MM.1S (cell line): ENCODE results near the gene MFSD6.

Source experiments
- DNase-seq: peaks from one replicate; pipeline ENCODE4 v3.0.0-alpha.2; 2015
- H2AFZ ChIP-seq: fragments of 300-600 bp; sonication (generic); 2 replicates; pipeline ENCODE4 v1.6.0; 2016; ENCODE audit warnings: antibody characterized with exemption, low read length
- H3F3A ChIP-seq: fragments of 300-600 bp; sonication (generic); 2 replicates; pipeline ENCODE4 v1.6.1; 2016; ENCODE audit warnings: mild to moderate bottlenecking, antibody characterized with exemption, low read length, moderate library complexity, mixed read lengths; ENCODE audit not compliant: insufficient read depth
- H3K27ac ChIP-seq: fragments of 300-600 bp; sonication (generic); 2 replicates; pipeline ENCODE4 v1.5.1; 2016; ENCODE audit warnings: mild to moderate bottlenecking, low read length
- H3K27me3 ChIP-seq: fragments of 300-600 bp; sonication (generic); replicated peaks from 2 replicates; pipeline ENCODE4 v1.6.0; 2016; ENCODE audit warnings: low read length; ENCODE audit not compliant: insufficient read depth
- H3K36me3 ChIP-seq: fragments of 300-600 bp; sonication (generic); replicated peaks from 2 replicates; pipeline ENCODE4 v1.6.1; 2016; ENCODE audit warnings: mild to moderate bottlenecking, low read length, mixed read lengths; ENCODE audit not compliant: insufficient read depth
- H3K4me1 ChIP-seq: fragments of 300-600 bp; sonication (generic); 2 replicates; pipeline ENCODE4 v1.6.1; 2016; ENCODE audit warnings: low read length, mixed read lengths
- H3K4me2 ChIP-seq: fragments of 300-600 bp; sonication (generic); 2 replicates; pipeline ENCODE4 v1.6.0; 2016; ENCODE audit warnings: low read depth, low read length
- H3K4me3 ChIP-seq: fragments of 300-600 bp; sonication (generic); 2 replicates; pipeline ENCODE4 v1.5.1; 2016; ENCODE audit warnings: low read length, mixed read lengths
- H3K79me2 ChIP-seq: fragments of 300-600 bp; sonication (generic); 2 replicates; pipeline ENCODE4 v1.6.1; 2016; ENCODE audit warnings: mixed run types, low read length, mixed read lengths
- H3K9ac ChIP-seq: fragments of 300-600 bp; sonication (generic); 2 replicates; pipeline ENCODE4 v1.6.1; 2016; ENCODE audit warnings: low read length, mixed read lengths
- H3K9me2 ChIP-seq: fragments of 300-600 bp; sonication (generic); replicated peaks from 2 replicates; pipeline ENCODE4 v1.6.1; 2016; ENCODE audit warnings: mild to moderate bottlenecking, low read length, mixed read lengths; ENCODE audit not compliant: insufficient read depth
- H3K9me3 ChIP-seq: fragments of 300-600 bp; sonication (generic); replicated peaks from 2 replicates; pipeline ENCODE4 v1.6.1; 2016; ENCODE audit warnings: mild to moderate bottlenecking, low read length, mixed read lengths; ENCODE audit not compliant: insufficient read depth
- H4K20me1 ChIP-seq: fragments of 300-600 bp; sonication (generic); 2 replicates; pipeline ENCODE4 v1.6.1; 2016; ENCODE audit warnings: mild to moderate bottlenecking, low read length, moderate library complexity, mixed read lengths; ENCODE audit not compliant: insufficient read depth
- EZH2 ChIP-seq: fragments of 300-600 bp; sonication (generic); optimal IDR thresholded peaks from 2 replicates; pipeline ENCODE3; 2017; ENCODE audit warnings: low read depth, mild to moderate bottlenecking, antibody characterized with exemption, low read length, mixed read lengths
- EZH2phosphoT487 ChIP-seq: fragments of 300-600 bp; sonication (generic); IDR thresholded peaks from 2 replicates; pipeline ENCODE4 v1.6.1; 2018; ENCODE audit warnings: antibody characterized with exemption, low read length
- TF ChIP-seq, protein P1 (sequence below): fragments of 300-600 bp; sonication (generic); IDR thresholded peaks from 2 replicates; pipeline ENCODE4 v1.5.1; 2016; ENCODE audit warnings: antibody characterized with exemption, low read length, mixed read lengths

Gene MFSD6

DNA sequence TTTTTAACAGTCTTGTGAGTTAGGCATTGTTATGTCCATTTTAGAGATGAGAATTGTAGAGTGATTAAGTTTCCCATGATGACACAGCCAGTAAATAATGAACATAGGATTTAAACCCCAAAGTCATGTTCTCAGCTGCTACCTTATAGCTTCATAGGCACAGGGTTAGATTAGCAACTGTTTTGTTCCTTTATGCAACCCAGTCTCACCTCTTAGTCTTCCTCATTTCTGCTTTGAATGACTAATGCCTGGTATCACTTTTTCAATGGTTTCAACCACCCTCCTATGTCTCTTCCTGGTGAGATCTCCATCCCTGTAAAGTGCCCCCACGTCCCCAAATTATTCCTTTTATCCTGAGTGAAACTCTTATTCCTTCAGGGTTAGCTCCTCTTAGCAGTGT, 44.3 kb downstream of the MFSD6 start:
- no peak for TF ChIP-seq EZH2
- no peak for TF ChIP-seq EZH2phosphoT487
- TF ChIP-seq, protein P1, sequence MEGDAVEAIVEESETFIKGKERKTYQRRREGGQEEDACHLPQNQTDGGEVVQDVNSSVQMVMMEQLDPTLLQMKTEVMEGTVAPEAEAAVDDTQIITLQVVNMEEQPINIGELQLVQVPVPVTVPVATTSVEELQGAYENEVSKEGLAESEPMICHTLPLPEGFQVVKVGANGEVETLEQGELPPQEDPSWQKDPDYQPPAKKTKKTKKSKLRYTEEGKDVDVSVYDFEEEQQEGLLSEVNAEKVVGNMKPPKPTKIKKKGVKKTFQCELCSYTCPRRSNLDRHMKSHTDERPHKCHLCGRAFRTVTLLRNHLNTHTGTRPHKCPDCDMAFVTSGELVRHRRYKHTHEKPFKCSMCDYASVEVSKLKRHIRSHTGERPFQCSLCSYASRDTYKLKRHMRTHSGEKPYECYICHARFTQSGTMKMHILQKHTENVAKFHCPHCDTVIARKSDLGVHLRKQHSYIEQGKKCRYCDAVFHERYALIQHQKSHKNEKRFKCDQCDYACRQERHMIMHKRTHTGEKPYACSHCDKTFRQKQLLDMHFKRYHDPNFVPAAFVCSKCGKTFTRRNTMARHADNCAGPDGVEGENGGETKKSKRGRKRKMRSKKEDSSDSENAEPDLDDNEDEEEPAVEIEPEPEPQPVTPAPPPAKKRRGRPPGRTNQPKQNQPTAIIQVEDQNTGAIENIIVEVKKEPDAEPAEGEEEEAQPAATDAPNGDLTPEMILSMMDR = no peak
- Histone ChIP-seq H4K20me1 (no peaks in the 10 kb centered on the region), H3K79me2 (peaks cover 13% of the 10 kb centered on the region), H3K4me1 (no peaks in the 10 kb centered on the region), H3K9me3 (no peaks in the 10 kb centered on the region), H3K27ac (no peak overlapping the region), H3K4me3 (no peak overlapping the region), H3K36me3 (no peaks in the 10 kb centered on the region), H3F3A (no peaks in the 10 kb centered on the region), H2AFZ (no peak overlapping the region), H3K4me2 (no peak overlapping the region), H3K27me3 (no peaks in the 10 kb centered on the region), H3K9ac (no peak overlapping the region), H3K9me2 (no peaks in the 10 kb centered on the region)
- DNase-seq = no peak

GRCh38 chr2:190454795-190455194, 46.6 kb downstream of the MFSD6 start:
- no peak overlapping the region for H3K9ac ChIP-seq
- H2AFZ ChIP-seq = no peak overlapping the region
- H3K4me2 ChIP-seq = no peak overlapping the region
- 0 out of 2 replicates have a peak, but pooled peaks cover 4% of the 10 kb centered on the region for H3K79me2 ChIP-seq
- no peak for TF ChIP-seq EZH2
- TF ChIP-seq, protein P1 = no peak
- TF ChIP-seq EZH2phosphoT487 = no peak
- no peak overlapping the region for H3K4me3 ChIP-seq
- no peaks in the 10 kb centered on the region for H3K9me3 ChIP-seq
- H4K20me1 ChIP-seq = no peaks in the 10 kb centered on the region
- no peak for DNase-seq
- H3K27me3 ChIP-seq = no peaks in the 10 kb centered on the region
- no peak overlapping the region for H3K27ac ChIP-seq
- H3K9me2 ChIP-seq = no peaks in the 10 kb centered on the region
- H3K4me1 ChIP-seq = no peaks in the 10 kb centered on the region
- H3K36me3 ChIP-seq = no peaks in the 10 kb centered on the region
- H3F3A ChIP-seq = no peaks in the 10 kb centered on the region

- Histone ChIP-seq H3K9me2 (no peaks in the 10 kb centered on the region), H2AFZ (no peak overlapping the region), H3K4me1 (no peaks in the 10 kb centered on the region), H3K9me3 (no peaks in the 10 kb centered on the region), H3K27me3 (no peaks in the 10 kb centered on the region), H3K27ac (no peak overlapping the region), H3F3A (no peaks in the 10 kb centered on the region), H3K36me3 (no peaks in the 10 kb centered on the region), H3K4me2 (no peak overlapping the region), H3K79me2 (peaks cover 4% of the 10 kb centered on the region; the same call in 1 of the 2 replicates), H3K9ac (no peak overlapping the region), H3K4me3 (no peak overlapping the region), H4K20me1 (no peaks in the 10 kb centered on the region)
- no peak for DNase-seq
- TF ChIP-seq EZH2phosphoT487 (no peak), EZH2 (no peak)
- TF ChIP-seq, protein P1 = no peak
Observed at GRCh38 chr2:190455358-190456095, 47.4 kb downstream of the MFSD6 start.
